ENCODE measurements around the gene UTS2R.
A peak's percentile ranks its signal among the peaks of the same experiment; 100 is the strongest.
"Not testable (repeated sequence)": the region's sequence is repeated elsewhere in the genome, so short reads cannot be mapped to it uniquely, and the experiment has no call there.

The UTS2R gene

GRCh38 chr17:82355770-82356427, 15.7 kb upstream of the UTS2R start:
- DNase-seq: no peak

- no peak for DNase-seq
Observed at GRCh38 chr17:82356845-82357355, 14.7 kb upstream of the UTS2R start.

- DNase-seq: no peak
Observed at GRCh38 chr17:82357394-82357793, 14.2 kb upstream of the UTS2R start.

GRCh38 chr17:82358465-82359350, 12.9 kb upstream of the UTS2R start, which contains the start of gene TEX19:
TSS of gene TEX19 (plus strand) at chr17:82359247. CDS start at chr17:82362151, 2,904 bp downstream.
- DNase-seq: peak; percentile 64

DNA sequence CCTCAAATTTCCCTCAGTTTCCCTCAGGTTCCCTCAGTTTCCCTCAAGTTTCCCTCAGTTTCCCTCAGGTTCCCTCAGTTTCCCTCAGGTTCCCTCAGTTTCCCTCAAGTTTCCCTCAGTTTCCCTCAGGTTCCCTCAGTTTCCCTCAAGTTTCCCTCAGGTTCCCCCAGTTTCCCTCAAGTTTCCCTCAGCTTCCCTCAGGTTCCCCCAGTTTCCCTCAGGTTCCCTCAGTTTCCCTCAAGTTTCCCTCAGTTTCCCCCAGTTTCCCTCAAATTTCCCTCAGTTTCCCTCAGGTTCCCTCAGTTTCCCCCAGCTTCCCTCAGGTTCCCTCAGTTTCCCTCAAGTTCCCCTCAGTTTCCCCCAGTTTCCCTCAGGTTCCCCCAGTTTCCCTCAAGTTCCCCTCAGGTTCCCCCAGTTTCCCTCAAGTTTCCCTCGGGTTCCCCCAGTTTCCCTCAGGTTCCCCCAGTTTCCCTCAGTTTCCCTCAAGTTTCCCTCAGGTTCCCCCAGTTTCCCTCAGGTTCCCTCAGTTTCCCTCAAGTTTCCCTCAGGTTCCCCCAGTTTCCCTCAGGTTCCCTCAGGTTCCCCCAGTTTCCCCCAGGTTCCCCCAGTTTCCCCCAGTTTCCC, 12.0 kb upstream of the UTS2R start:
- not testable (repeated sequence) for DNase-seq

GRCh38 chr17:82361885-82362633, 9.5 kb upstream of the UTS2R start:
- DNase-seq: no peak

- no peak for DNase-seq
Observed at GRCh38 chr17:82365606-82366295, 5.8 kb upstream of the UTS2R start.

DNA sequence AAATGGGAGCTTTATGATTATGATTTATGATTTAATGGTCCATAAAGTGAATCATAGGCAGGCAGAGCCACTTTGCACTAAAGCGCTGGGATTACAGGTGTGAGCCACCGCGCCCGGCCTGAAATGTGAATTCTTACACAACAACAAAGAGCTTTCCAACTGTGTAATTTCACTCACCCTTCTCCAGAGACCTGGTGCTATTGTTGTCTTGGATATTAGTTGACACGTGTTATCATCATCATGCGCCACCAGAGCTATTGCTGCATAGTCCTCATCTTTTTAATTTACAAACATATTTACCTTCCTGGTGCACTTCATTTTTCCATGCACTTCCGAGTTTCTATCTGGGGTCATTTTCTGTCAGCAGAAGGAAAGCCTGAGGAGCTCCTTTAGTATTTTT, 4.8 kb upstream of the UTS2R start:
- DNase-seq: no peak

DNA sequence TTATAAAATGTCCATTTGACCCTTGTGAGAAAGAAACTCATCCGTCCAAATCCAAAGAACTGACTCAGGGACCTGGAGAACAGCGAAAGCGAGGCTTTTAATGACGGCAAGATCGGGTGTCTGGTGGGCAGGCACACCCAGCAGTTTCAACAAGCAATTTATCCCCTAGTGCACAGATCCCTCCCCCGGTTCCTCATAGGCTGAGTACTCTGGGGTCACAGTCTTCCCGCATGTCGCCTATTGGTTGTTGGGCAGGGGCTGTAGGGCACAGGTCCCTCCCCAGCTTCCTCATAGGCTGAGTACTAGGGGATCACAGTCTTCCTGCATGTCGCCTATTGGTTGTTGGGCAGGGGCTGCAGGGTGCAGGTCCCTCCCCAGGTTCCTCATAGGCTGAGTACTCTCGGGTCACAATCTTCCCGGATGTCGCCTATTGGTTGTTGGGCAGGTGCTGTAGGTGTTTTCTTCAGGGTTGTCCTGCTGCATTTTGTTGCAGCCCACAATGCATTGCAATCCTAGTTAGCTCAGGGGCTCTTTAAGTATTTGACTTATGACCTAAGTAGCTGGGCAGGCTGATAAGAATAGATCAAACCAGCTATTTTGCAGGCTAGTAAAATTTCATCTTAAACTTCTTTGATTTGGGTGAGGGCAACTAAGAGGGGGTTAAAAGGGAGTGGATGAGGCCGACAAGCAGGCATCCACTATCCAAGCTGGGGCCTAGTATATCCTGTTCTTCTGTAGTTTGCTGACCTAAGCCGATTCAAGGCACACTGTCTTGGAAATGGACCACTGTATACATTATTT, 3.6 kb upstream of the UTS2R start:
- DNase-seq: peak; percentile 46

GRCh38 chr17:82369211-82369610, 2.4 kb upstream of the UTS2R start:
- no peak for DNase-seq

DNA sequence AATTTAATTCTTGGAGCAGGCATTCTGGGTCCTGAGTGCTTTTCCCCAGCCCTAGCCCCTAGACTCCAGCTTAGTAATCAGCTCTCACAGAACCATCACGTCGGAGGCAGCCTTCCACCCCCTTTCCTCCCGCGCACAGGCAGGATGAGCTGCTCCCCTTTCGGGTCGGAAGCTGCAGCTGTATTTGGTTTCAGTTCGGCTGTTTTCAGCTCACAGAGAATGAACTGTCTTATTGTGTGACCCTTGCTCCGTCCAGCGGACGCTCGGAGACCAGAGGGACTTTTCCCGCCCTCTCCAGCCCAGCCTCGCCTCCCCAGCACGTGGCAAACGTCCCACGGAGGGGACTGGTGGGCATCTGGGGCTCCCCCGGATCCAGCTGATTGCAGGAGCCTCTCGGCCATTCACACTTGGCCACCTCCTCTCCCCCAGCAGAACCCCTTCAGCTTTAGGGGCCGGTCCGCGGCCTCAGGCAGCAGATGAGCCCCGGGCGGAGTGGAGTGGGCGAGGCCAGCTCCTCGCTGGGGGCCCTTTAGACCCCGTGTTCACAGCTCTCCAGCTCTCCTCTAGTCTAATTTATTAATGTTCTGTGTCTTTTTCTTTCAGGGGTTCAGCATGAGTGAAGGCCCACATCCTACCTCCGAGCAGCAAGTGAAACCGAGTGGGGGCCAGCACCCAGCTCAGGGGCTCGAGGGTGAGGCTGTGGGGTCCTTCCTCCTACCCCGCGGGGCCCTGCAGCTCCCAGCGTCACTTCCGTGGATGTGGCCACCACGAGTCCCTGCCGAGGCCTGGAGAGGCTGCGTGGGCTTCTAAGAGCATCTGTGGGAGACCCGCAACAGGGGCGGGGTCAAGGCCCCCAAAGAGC, 863 bp upstream of the UTS2R start:
- no peak for DNase-seq

- no peak for DNase-seq
Observed at GRCh38 chr17:82372249-82373071, 895 bp downstream of the UTS2R start.

DNA sequence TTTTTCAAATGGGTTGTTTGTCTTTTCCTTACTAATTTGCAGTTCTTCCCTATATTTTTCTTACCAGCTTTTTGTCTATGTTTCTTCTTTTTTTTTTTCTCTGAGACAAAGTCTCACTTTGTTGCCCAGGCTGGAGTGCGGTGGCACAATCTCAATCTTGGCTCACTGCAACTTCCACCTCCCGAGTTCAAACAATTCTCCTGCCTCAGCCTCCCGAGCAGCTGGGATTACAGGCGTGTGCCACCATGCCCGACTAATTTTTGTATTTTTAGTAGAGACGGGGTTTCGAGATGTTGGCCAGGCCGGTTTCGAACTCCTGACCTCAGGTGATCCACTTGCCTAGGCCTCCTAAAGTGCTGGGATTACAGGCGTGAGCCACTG, 1.5 kb downstream of the UTS2R start:
- not testable (repeated sequence) for DNase-seq

DNA sequence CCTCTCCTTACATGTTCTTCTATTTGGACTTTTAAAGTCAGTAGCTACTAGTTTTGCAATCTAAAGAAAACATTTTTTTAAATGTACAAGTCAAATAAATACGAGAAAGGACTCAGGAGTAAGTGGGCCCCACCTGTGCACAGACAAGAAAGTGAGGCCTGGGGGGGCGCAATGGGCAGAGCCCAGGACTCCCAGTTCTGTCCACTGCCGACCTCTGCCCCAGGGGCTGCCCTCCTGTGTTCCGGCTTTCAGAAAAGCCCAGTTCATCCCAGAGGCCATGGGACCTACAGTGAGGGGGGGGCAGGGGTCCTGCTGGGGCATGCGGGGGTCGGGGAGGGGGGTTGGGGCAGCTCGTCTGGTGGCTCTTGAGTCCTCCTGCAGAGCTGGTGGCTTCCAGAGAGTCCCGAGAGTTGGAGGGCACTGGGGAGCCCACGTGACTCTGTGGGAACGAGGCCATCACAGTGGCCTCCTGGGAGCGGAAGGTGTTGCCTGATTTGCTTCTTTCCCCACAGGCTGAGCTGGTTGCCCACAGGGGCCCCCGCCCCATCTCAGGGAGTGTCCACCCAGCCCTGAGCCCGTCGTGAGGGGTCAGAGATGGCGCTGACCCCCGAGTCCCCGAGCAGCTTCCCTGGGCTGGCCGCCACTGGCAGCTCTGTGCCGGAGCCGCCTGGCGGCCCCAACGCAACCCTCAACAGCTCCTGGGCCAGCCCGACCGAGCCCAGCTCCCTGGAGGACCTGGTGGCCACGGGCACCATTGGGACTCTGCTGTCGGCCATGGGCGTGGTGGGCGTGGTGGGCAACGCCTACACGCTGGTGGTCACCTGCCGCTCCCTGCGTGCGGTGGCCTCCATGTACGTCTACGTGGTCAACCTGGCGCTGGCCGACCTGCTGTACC, 2.4 kb downstream of the UTS2R start:
- no peak for DNase-seq

DNA sequence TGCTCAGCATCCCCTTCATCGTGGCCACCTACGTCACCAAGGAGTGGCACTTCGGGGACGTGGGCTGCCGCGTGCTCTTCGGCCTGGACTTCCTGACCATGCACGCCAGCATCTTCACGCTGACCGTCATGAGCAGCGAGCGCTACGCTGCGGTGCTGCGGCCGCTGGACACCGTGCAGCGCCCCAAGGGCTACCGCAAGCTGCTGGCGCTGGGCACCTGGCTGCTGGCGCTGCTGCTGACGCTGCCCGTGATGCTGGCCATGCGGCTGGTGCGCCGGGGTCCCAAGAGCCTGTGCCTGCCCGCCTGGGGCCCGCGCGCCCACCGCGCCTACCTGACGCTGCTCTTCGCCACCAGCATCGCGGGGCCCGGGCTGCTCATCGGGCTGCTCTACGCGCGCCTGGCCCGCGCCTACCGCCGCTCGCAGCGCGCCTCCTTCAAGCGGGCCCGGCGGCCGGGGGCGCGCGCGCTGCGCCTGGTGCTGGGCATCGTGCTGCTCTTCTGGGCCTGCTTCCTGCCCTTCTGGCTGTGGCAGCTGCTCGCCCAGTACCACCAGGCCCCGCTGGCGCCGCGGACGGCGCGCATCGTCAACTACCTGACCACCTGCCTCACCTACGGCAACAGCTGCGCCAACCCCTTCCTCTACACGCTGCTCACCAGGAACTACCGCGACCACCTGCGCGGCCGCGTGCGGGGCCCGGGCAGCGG, 3.2 kb downstream of the UTS2R start:
- no peak for DNase-seq

GRCh38 chr17:82375359-82376041, 3.9 kb downstream of the UTS2R start:
- DNase-seq: no peak

All from hematopoietic multipotent progenitor cell treated with erythropoietin and hydrocortisone succinate and interleukin-3 and kit ligand, for 6 days (in vitro differentiated cells).